ENCODE data around the gene LZTFL1.

DNA sequence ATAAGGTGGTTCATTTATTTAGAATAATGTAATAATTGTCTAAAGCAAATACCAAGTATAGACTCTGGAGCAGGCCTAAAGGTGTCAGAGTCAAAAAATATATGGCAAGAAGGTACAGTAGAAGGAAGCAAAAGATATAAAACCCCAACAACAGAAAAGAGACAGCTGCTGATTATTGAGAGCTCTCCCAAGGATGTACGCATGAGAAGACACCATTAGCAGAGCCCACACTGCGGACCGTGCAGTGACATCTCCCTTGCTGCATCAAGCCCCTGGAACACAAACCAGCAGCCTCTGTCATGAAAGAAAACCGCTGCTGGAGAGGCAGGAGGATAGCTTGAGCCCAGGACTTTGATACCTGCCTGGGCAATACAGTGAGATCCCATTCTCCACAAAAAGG, 27.6 kb downstream of the LZTFL1 start:
- no peak for TF ChIP-seq FOXM1 (IDR thresholded peaks at IDR 0.05; ENCODE audit: borderline replicate concordance, low read depth)
- no peak for TF ChIP-seq TCF12 (IDR thresholded peaks at IDR 0.05; ENCODE audit: low read depth)
- no peak for TF ChIP-seq CEBPB (IDR thresholded peaks at IDR 0.05)
- no peak for TF ChIP-seq CREB1 (IDR thresholded peaks at IDR 0.05; ENCODE audit: low read depth)
- no peak for TF ChIP-seq RAD21 (IDR thresholded peaks at IDR 0.05; ENCODE audit: low read depth)
- no peak for TF ChIP-seq TEAD4 (IDR thresholded peaks at IDR 0.05)
- TF ChIP-seq EGR1 (IDR thresholded peaks at IDR 0.05), result no peak
- no peak for TF ChIP-seq TAF1 (IDR thresholded peaks at IDR 0.05; ENCODE audit: low read depth)
- TF ChIP-seq, protein P1, sequence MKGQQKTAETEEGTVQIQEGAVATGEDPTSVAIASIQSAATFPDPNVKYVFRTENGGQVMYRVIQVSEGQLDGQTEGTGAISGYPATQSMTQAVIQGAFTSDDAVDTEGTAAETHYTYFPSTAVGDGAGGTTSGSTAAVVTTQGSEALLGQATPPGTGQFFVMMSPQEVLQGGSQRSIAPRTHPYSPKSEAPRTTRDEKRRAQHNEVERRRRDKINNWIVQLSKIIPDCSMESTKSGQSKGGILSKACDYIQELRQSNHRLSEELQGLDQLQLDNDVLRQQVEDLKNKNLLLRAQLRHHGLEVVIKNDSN (IDR thresholded peaks at IDR 0.05), result no peak
- TF ChIP-seq, protein P2, sequence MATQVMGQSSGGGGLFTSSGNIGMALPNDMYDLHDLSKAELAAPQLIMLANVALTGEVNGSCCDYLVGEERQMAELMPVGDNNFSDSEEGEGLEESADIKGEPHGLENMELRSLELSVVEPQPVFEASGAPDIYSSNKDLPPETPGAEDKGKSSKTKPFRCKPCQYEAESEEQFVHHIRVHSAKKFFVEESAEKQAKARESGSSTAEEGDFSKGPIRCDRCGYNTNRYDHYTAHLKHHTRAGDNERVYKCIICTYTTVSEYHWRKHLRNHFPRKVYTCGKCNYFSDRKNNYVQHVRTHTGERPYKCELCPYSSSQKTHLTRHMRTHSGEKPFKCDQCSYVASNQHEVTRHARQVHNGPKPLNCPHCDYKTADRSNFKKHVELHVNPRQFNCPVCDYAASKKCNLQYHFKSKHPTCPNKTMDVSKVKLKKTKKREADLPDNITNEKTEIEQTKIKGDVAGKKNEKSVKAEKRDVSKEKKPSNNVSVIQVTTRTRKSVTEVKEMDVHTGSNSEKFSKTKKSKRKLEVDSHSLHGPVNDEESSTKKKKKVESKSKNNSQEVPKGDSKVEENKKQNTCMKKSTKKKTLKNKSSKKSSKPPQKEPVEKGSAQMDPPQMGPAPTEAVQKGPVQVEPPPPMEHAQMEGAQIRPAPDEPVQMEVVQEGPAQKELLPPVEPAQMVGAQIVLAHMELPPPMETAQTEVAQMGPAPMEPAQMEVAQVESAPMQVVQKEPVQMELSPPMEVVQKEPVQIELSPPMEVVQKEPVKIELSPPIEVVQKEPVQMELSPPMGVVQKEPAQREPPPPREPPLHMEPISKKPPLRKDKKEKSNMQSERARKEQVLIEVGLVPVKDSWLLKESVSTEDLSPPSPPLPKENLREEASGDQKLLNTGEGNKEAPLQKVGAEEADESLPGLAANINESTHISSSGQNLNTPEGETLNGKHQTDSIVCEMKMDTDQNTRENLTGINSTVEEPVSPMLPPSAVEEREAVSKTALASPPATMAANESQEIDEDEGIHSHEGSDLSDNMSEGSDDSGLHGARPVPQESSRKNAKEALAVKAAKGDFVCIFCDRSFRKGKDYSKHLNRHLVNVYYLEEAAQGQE (IDR thresholded peaks at IDR 0.05; ENCODE audit: low read depth), result no peak
- no peak for TF ChIP-seq NFIC (IDR thresholded peaks at IDR 0.05)
